Ishikawa (cell line): ENCODE results near the gene KRT37.

Source experiments
- CEBPB ChIP-seq: IDR thresholded peaks from 2 replicates; pipeline ENCODE4 v1.6.1; 2012
- CREB1 ChIP-seq: IDR thresholded peaks from 2 replicates; pipeline ENCODE4 v1.6.1; 2012; ENCODE audit warnings: low read depth
- EGR1 ChIP-seq: IDR thresholded peaks from 2 replicates; pipeline ENCODE4 v1.6.1; 2012
- EP300 ChIP-seq: IDR thresholded peaks from 2 replicates; pipeline ENCODE4 v1.6.1; 2012; ENCODE audit warnings: borderline replicate concordance
- FOXM1 ChIP-seq: IDR thresholded peaks from 2 replicates; pipeline ENCODE4 v1.6.1; 2012; ENCODE audit warnings: low read depth, borderline replicate concordance
- MAX ChIP-seq: IDR thresholded peaks from 2 replicates; pipeline ENCODE4 v1.6.1; 2012
- NFIC ChIP-seq: IDR thresholded peaks from 2 replicates; pipeline ENCODE4 v1.6.1; 2012
- RAD21 ChIP-seq: IDR thresholded peaks from 2 replicates; pipeline ENCODE4 v1.6.1; 2012; ENCODE audit warnings: low read depth
- REST ChIP-seq: IDR thresholded peaks from 2 replicates; pipeline ENCODE4 v1.6.1; 2012; ENCODE audit warnings: low read depth, mild to moderate bottlenecking
- TAF1 ChIP-seq: IDR thresholded peaks from 2 replicates; pipeline ENCODE4 v1.6.1; 2012; ENCODE audit warnings: low read depth, mild to moderate bottlenecking
- TCF12 ChIP-seq: IDR thresholded peaks from 2 replicates; pipeline ENCODE4 v1.6.1; 2012; ENCODE audit warnings: low read depth
- TEAD4 ChIP-seq: IDR thresholded peaks from 2 replicates; pipeline ENCODE4 v1.6.1; 2012
- USF1 ChIP-seq: IDR thresholded peaks from 2 replicates; pipeline ENCODE4 v1.6.1; 2012
- YY1 ChIP-seq: IDR thresholded peaks from 2 replicates; pipeline ENCODE4 v1.6.1; 2012; ENCODE audit warnings: low read depth
- ZBTB7A ChIP-seq: IDR thresholded peaks from 2 replicates; pipeline ENCODE4 v1.6.1; 2012; ENCODE audit warnings: low read depth

The KRT37 gene

GRCh38 chr17:41424111-41424635 is at the start of gene KRT37:
KRT37 (minus strand) TSS chr17:41424585; CDS start chr17:41424523, 62 bp downstream.
- TF ChIP-seq ZBTB7A (no peak), TEAD4 (no peak), NFIC (no peak), EP300 (no peak), CEBPB (no peak), YY1 (no peak), MAX (no peak), TCF12 (no peak), USF1 (no peak), CREB1 (no peak), TAF1 (no peak), FOXM1 (no peak)

- TF ChIP-seq MAX (no peak), REST (no peak), NFIC (no peak), EP300 (no peak), CEBPB (no peak), RAD21 (no peak), ZBTB7A (no peak), CREB1 (no peak), TAF1 (no peak), EGR1 (no peak), FOXM1 (no peak), TCF12 (no peak), TEAD4 (no peak), USF1 (no peak), YY1 (no peak)
These were observed 44.0 kb upstream of the KRT37 start for GRCh38 chr17:41468346-41468745.

GRCh38 chr17:41467561-41467960 is 43.2 kb upstream of the KRT37 start:
- TF ChIP-seq REST = no peak
- no peak for TF ChIP-seq CREB1
- no peak for TF ChIP-seq MAX
- no peak for TF ChIP-seq CEBPB
- no peak for TF ChIP-seq NFIC
- TF ChIP-seq ZBTB7A = no peak
- TF ChIP-seq EP300 = no peak
- no peak for TF ChIP-seq TAF1
- no peak for TF ChIP-seq EGR1
- TF ChIP-seq YY1 = no peak
- no peak for TF ChIP-seq RAD21
- no peak for TF ChIP-seq TCF12
- no peak for TF ChIP-seq USF1
- no peak for TF ChIP-seq FOXM1
- TF ChIP-seq TEAD4 = no peak

- TF ChIP-seq REST (no peak), FOXM1 (no peak), YY1 (no peak), TEAD4 (no peak)
These were observed 42.6 kb upstream of the KRT37 start, which contains the start of gene KRT32 for GRCh38 chr17:41466988-41467387. KRT32 (minus strand) TSS chr17:41467386; CDS start chr17:41467325, 61 bp downstream.
